ENCODE measurements around the gene CHCHD3. TPM values are rescaled to one million over a fixed set of nuclear protein-coding genes. Genes with fewer than 3 reads are reported as not detected.
"Not testable (repeated sequence)": the region's sequence is repeated elsewhere in the genome, so short reads cannot be mapped to it uniquely, and the experiment has no call there.

The CHCHD3 gene
- total RNA-seq, 1 donor from 2014 or later, result 50.6 TPM

DNA sequence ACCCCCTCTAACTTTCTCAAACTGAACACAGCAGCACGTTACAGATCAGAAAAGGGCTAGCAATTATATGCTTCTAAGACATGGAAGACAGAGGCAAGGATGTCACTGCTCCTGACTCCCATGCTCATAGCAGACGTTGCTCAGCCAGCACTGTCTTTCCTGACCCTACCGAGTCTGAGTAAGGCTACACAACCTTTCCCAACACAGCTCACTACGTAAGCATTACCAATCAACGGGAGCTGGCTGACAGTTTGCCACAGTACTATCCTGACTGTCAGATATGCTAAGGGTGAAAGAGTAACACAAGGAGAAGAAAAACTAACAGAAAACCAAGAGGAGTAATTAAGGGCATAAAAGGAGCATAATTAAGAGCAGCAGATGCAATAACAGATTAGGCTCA is 171.2 kb downstream of the CHCHD3 start:
- Histone ChIP-seq H3K27me3 (no peaks in the 10 kb centered on the region), H3K36me3 (no peaks in the 10 kb centered on the region), H3K27ac (no peak overlapping the region), H3K9me3 (no peaks in the 10 kb centered on the region), H3K4me3 (no peak overlapping the region), H3K4me1 (no peaks in the 10 kb centered on the region)
- TF ChIP-seq, protein P1, sequence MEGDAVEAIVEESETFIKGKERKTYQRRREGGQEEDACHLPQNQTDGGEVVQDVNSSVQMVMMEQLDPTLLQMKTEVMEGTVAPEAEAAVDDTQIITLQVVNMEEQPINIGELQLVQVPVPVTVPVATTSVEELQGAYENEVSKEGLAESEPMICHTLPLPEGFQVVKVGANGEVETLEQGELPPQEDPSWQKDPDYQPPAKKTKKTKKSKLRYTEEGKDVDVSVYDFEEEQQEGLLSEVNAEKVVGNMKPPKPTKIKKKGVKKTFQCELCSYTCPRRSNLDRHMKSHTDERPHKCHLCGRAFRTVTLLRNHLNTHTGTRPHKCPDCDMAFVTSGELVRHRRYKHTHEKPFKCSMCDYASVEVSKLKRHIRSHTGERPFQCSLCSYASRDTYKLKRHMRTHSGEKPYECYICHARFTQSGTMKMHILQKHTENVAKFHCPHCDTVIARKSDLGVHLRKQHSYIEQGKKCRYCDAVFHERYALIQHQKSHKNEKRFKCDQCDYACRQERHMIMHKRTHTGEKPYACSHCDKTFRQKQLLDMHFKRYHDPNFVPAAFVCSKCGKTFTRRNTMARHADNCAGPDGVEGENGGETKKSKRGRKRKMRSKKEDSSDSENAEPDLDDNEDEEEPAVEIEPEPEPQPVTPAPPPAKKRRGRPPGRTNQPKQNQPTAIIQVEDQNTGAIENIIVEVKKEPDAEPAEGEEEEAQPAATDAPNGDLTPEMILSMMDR (IDR thresholded peaks at IDR 0.05), result no peak
- TF ChIP-seq POLR2AphosphoS5 (IDR thresholded peaks at IDR 0.05; ENCODE audit: insufficient read depth in 1 of 2, low read depth in 1 of 2) (no peak), POLR2A (IDR thresholded peaks at IDR 0.05) (no peak)
- DNase-seq (ENCODE audit: extremely low spot score in 2 of 2), result no peak
- intact Hi-C loops (cut with DNase I), result no loop called here

DNA sequence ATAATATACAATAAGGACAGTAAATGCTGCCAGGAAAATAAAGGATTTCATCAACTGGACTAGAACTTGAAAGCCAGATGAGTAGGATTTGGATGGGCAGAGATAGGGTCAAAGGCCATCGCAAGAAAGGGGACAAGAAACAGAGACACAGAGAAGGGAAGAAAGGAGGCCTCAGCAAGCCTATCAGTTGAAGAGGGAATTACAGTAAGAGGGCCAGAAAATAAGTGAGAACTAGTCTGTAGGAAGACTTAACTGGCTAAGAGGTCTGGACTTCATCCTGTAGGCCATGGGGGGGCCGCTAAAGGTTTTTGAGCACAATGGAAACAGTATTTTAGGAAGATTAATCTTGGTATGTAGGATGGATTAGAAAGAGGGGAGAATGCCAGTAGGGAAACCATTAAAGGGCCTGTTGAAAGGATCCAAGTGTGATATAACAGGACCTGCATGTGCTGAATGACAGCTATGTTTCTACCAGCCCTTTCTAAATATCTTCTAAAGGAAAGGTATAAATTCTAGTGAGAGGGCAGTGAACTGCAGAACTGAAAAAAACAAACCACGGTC is 174.4 kb downstream of the CHCHD3 start:
- Histone ChIP-seq H3K27ac (no peak overlapping the region), H3K27me3 (no peaks in the 10 kb centered on the region), H3K4me3 (no peak overlapping the region), H3K9me3 (no peaks in the 10 kb centered on the region), H3K36me3 (no peaks in the 10 kb centered on the region), H3K4me1 (no peaks in the 10 kb centered on the region)
- TF ChIP-seq POLR2A (IDR thresholded peaks at IDR 0.05) (no peak), POLR2AphosphoS5 (IDR thresholded peaks at IDR 0.05; ENCODE audit: insufficient read depth in 1 of 2, low read depth in 1 of 2) (no peak)
- TF ChIP-seq, protein P1 (IDR thresholded peaks at IDR 0.05), result no peak
- no peak for DNase-seq (ENCODE audit: extremely low spot score in 2 of 2)
- intact Hi-C loops (cut with DNase I), result no loop called here

GRCh38 chr7:132906193-132906835 is 175.6 kb downstream of the CHCHD3 start:
- Histone ChIP-seq H3K4me3 (no peak overlapping the region), H3K27ac (no peak overlapping the region), H3K9me3 (no peaks in the 10 kb centered on the region), H3K4me1 (no peaks in the 10 kb centered on the region), H3K27me3 (no peaks in the 10 kb centered on the region), H3K36me3 (no peaks in the 10 kb centered on the region)
- TF ChIP-seq, protein P1 (IDR thresholded peaks at IDR 0.05), result no peak
- no peak for TF ChIP-seq POLR2AphosphoS5 (IDR thresholded peaks at IDR 0.05; ENCODE audit: insufficient read depth in 1 of 2, low read depth in 1 of 2)
- TF ChIP-seq POLR2A (IDR thresholded peaks at IDR 0.05), result no peak
- DNase-seq (ENCODE audit: extremely low spot score in 2 of 2), result no peak
- intact Hi-C loops (cut with DNase I), result no loop called here

GRCh38 chr7:132905136-132905535 is 176.8 kb downstream of the CHCHD3 start:
- H3K4me3 ChIP-seq; intact Hi-C loops (cut with DNase I); H3K27ac ChIP-seq; H3K36me3 ChIP-seq; H3K4me1 ChIP-seq; H3K9me3 ChIP-seq; DNase-seq (ENCODE audit: extremely low spot score in 2 of 2); H3K27me3 ChIP-seq: not testable (repeated sequence)

GRCh38 chr7:132904209-132904608 is 177.7 kb downstream of the CHCHD3 start:
- H3K36me3 ChIP-seq, result no peaks in the 10 kb centered on the region
- no peak overlapping the region for H3K27ac ChIP-seq
- H3K27me3 ChIP-seq, result no peaks in the 10 kb centered on the region
- H3K4me1 ChIP-seq, result no peaks in the 10 kb centered on the region
- intact Hi-C loops (cut with DNase I), result no loop called here
- TF ChIP-seq POLR2A (IDR thresholded peaks at IDR 0.05), result no peak
- TF ChIP-seq, protein P1 (IDR thresholded peaks at IDR 0.05), result no peak
- TF ChIP-seq POLR2AphosphoS5 (IDR thresholded peaks at IDR 0.05; ENCODE audit: insufficient read depth in 1 of 2, low read depth in 1 of 2), result no peak
- no peaks in the 10 kb centered on the region for H3K9me3 ChIP-seq
- DNase-seq (ENCODE audit: extremely low spot score in 2 of 2), result no peak
- H3K4me3 ChIP-seq, result no peak overlapping the region

DNA sequence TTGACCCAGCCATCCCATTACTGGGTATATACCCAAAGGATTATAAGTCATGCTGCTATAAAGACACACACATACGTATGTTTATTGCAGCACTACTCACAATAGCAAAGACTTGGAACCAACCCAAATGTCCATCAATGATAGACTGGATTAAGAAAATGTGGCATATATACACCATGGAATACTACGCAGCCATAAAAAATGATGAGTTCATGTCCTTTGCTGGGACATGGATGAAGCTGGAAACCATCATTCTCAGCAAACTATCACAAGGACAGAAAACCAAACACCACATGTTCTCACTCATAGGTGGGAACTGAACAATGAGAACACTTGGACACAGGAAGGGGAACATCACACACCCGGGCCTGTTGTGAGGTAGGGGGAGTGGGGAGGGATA is 179.6 kb downstream of the CHCHD3 start:
- H3K36me3 ChIP-seq; DNase-seq (ENCODE audit: extremely low spot score in 2 of 2); intact Hi-C loops (cut with DNase I); H3K4me1 ChIP-seq; H3K4me3 ChIP-seq; H3K27me3 ChIP-seq; H3K9me3 ChIP-seq; H3K27ac ChIP-seq: not testable (repeated sequence)

Data from vagina (tissue), 2 donors.